K562 (cell line): Measurements from ENCODE around the gene RACK1. TPM values are rescaled to one million over a fixed set of nuclear protein-coding genes. Genes with fewer than 3 reads are reported as not detected.

ENCODE experiments used
- CREB1 ChIP-seq, 2 experiments: sonication (generic) in 1 of 2; formaldehyde crosslinking in 1 of 2; IDR thresholded peaks; 2 replicates each; pipeline versions ENCODE4 v1.6.1 to v1.8.0; 2012 to 2022; ENCODE audit warnings: inconsistent platforms in 1 of 2, mild to moderate bottlenecking in 1 of 2, missing genetic modification reagents in 1 of 2, moderate library complexity in 1 of 2
- L3MBTL2 ChIP-seq: fragments of 450-650 bp; IDR thresholded peaks from 2 replicates; pipeline ENCODE4 v1.6.1; 2016; ENCODE audit warnings: mild to moderate bottlenecking, moderate library complexity
- MAFG ChIP-seq: fragments of 450-650 bp; conservative IDR thresholded peaks from 2 replicates; pipeline ENCODE4 v1.6.1; 2016; ENCODE audit warnings: missing genetic modification characterization, missing compliant biosample characterization
- RAD51 ChIP-seq: fragments of 450-650 bp; IDR thresholded peaks from 2 replicates; pipeline ENCODE4 v1.7.1; 2016; ENCODE audit warnings: low read depth, mild to moderate bottlenecking, borderline replicate concordance
- SMAD4 ChIP-seq: fragments of 250-450 bp; sonication (Bioruptor Pico); conservative IDR thresholded peaks from 2 replicates; pipeline ENCODE4 v1.8.0; 2021; ENCODE audit warnings: inconsistent platforms, mild to moderate bottlenecking, moderate library complexity
- TFAP4 ChIP-seq: sonication (generic); formaldehyde crosslinking; IDR thresholded peaks from 2 replicates; pipeline ENCODE4 v1.8.0; 2022; ENCODE audit warnings: missing genetic modification reagents, mild to moderate bottlenecking, moderate library complexity, borderline replicate concordance
- TRIM25 ChIP-seq: fragments of 450-650 bp; IDR thresholded peaks from 2 replicates; pipeline ENCODE4 v1.7.0; 2016; ENCODE audit warnings: borderline replicate concordance
- ZHX1 ChIP-seq: fragments of 150-350 bp; conservative IDR thresholded peaks from 2 replicates; pipeline ENCODE4 v1.6.1; 2014; ENCODE audit warnings: low read length
- ZNF263 ChIP-seq: sonication (generic); formaldehyde crosslinking; IDR thresholded peaks from 2 replicates; pipeline ENCODE4 v1.8.0; 2022; ENCODE audit warnings: mild to moderate bottlenecking, missing genetic modification reagents, borderline replicate concordance
- ZNF311 ChIP-seq: fragments of 250-450 bp; sonication (Bioruptor Pico); IDR thresholded peaks from 2 replicates; pipeline ENCODE4 v1.4.0; 2020; ENCODE audit warnings: mild to moderate bottlenecking, moderate library complexity
- ZNF431 ChIP-seq: sonication (generic); formaldehyde crosslinking; IDR thresholded peaks from 2 replicates; pipeline ENCODE4 v1.8.0; 2022; ENCODE audit warnings: mild to moderate bottlenecking, missing genetic modification reagents
- ZNF512 ChIP-seq: IDR thresholded peaks from 2 replicates; pipeline ENCODE4 v1.6.1; 2016; ENCODE audit warnings: missing genetic modification characterization, missing compliant biosample characterization
- polyA plus RNA-seq, 8 experiments: library from polyadenylated mRNA; depleted of rRNA in 4 of 8; stranded (reverse) in 5 of 8; unstranded in 3 of 8; fragments of >200 nt; fragmentation: Nextera tagmentation in 2 of 8; fragmentation: Illumina TruSeq in 1 of 8; extraction: Ambion mirVana in 2 of 8; extraction: Trizol in 1 of 8; gene quantifications; 2 replicates each; pipeline versions ENCODE4 v1.2.1 to v1.2.3, GENCODE V29; 2011 to 2014; ENCODE audit warnings: inconsistent platforms in 1 of 8, missing spikeins in 1 of 8
- total RNA-seq, 7 experiments: library from RNA; depleted of rRNA in 6 of 7; stranded (reverse); fragments of >200 nt in 6 of 7; fragmentation: Illumina TruSeq in 2 of 7; extraction: Trizol in 2 of 7; gene quantifications; 2 replicates each; pipeline versions ENCODE4 v1.2.1 to v1.2.3, GENCODE V29; 2011 to 2021; ENCODE audit warnings: low replicate concordance in 1 of 7
- TF ChIP-seq, protein P1 (sequence below): fragments of 450-650 bp; IDR thresholded peaks from 2 replicates; pipeline ENCODE4 v1.6.1; 2016; ENCODE audit warnings: borderline replicate concordance

RACK1 gene
- total and polyA plus RNA-seq, 9 of the 15 experiments (the other 6 are each of a cell fraction or from before 2014, with no cell fraction given): 2,303 to 5,311 (median 3,833) TPM

DNA sequence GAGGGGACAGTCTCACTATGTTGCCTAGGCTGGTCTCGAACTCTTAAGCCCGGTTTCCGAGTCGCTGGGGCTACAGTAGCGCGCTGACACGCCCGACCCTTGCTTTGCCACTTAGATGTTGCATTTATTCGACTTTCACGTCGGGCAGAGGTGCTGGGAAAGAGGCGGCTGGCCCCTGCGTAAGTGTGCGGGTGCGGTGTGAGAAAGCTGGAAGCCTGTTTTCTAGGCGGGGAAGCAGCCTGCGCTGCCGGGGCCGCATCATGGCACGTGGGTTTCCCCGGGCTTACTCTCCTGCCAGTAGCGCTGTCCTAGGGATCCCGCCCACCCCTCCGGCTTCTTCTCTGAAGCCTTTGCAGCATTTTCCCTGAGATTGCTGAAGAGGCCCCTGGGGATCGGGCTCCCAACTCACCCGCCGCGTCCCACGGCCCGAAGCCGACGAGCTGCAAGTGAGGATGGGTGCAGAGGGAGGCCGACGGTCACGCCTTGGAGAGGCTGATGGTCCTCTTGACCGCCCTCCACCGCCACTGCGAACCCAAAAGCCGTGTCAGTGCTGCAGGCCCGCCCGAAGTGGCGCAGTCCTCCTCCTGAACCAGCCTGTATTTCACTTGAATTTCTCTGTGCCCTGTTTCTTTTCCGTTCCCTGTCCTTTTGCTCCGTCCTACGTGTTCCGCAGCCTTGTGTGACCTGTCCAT, 26.4 kb downstream of the RACK1 start (continued):
- TF ChIP-seq CREB1 (IDR thresholded peaks at IDR 0.05): 0 out of 2 replicates have a peak, but pooled peaks have one; percentile 14
- TF ChIP-seq CREB1 (CRISPR knock-in tag; IDR thresholded peaks at IDR 0.05): no peak
- 0 out of 2 replicates have a peak, but pooled peaks have one; percentile 27 for TF ChIP-seq RAD51
- no peak for TF ChIP-seq ZNF311 (CRISPR knock-in tag)
- TF ChIP-seq TFAP4: peak; percentile 36; the same call in 1 of the 2 replicates
- 0 out of 2 replicates have a peak, but pooled peaks have one; percentile 26 for TF ChIP-seq SMAD4 (CRISPR knock-in tag)
- TF ChIP-seq MAFG (tag): no peak
- TF ChIP-seq ZNF512 (tag): no peak
- TF ChIP-seq L3MBTL2: peak; percentile 88
- TF ChIP-seq ZNF431 (CRISPR knock-in tag): 0 out of 2 replicates have a peak, but pooled peaks have one; percentile 14
- no peak for TF ChIP-seq TRIM25
- TF ChIP-seq ZNF263: 0 out of 2 replicates have a peak, but pooled peaks have one; percentile 16
- no peak for TF ChIP-seq ZHX1
- TF ChIP-seq, protein P1, sequence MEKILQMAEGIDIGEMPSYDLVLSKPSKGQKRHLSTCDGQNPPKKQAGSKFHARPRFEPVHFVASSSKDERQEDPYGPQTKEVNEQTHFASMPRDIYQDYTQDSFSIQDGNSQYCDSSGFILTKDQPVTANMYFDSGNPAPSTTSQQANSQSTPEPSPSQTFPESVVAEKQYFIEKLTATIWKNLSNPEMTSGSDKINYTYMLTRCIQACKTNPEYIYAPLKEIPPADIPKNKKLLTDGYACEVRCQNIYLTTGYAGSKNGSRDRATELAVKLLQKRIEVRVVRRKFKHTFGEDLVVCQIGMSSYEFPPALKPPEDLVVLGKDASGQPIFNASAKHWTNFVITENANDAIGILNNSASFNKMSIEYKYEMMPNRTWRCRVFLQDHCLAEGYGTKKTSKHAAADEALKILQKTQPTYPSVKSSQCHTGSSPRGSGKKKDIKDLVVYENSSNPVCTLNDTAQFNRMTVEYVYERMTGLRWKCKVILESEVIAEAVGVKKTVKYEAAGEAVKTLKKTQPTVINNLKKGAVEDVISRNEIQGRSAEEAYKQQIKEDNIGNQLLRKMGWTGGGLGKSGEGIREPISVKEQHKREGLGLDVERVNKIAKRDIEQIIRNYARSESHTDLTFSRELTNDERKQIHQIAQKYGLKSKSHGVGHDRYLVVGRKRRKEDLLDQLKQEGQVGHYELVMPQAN: peak; percentile 58
